IPS-18a (cell line): ENCODE measurements around the gene DNAJB2.

Source experiments
- H3K27ac ChIP-seq: one replicate; pipeline ENCODE4 v1.5.1; 2013; ENCODE audit warnings: low read length
- H3K27me3 ChIP-seq: one replicate; pipeline ENCODE4 v1.6.1; 2013; ENCODE audit warnings: mild to moderate bottlenecking, low read length; ENCODE audit not compliant: control insufficient read depth, insufficient read depth
- H3K36me3 ChIP-seq: one replicate; pipeline ENCODE4 v1.6.1; 2013; ENCODE audit warnings: low read depth, low read length; ENCODE audit not compliant: control insufficient read depth
- H3K4me1 ChIP-seq: one replicate; pipeline ENCODE4 v1.6.1; 2013; ENCODE audit warnings: low read depth, low read length; ENCODE audit not compliant: control insufficient read depth
- H3K4me3 ChIP-seq: one replicate; pipeline ENCODE4 v1.5.1; 2013; ENCODE audit warnings: low read length
- H3K9ac ChIP-seq: one replicate; pipeline ENCODE4 v1.6.1; 2013; ENCODE audit warnings: mild to moderate bottlenecking, low read length, moderate library complexity
- H3K9me3 ChIP-seq: one replicate; pipeline ENCODE4 v1.6.1; 2013; ENCODE audit warnings: low read depth, low read length; ENCODE audit not compliant: control insufficient read depth

Gene DNAJB2

GRCh38 chr2:219266232-219266631, 12.9 kb upstream of the DNAJB2 start:
- Histone ChIP-seq H3K9me3 (no peaks in the 10 kb centered on the region), H3K27ac (no peak overlapping the region), H3K4me3 (no peak overlapping the region), H3K27me3 (peaks cover 6% of the 10 kb centered on the region), H3K9ac (no peak overlapping the region), H3K4me1 (no peaks in the 10 kb centered on the region), H3K36me3 (no peaks in the 10 kb centered on the region)

GRCh38 chr2:219266886-219267285, 12.3 kb upstream of the DNAJB2 start:
- Histone ChIP-seq H3K36me3 (no peaks in the 10 kb centered on the region), H3K9ac (no peak overlapping the region), H3K4me3 (no peak overlapping the region), H3K9me3 (no peaks in the 10 kb centered on the region), H3K27me3 (no peaks in the 10 kb centered on the region), H3K4me1 (no peaks in the 10 kb centered on the region), H3K27ac (no peak overlapping the region)

GRCh38 chr2:219268294-219268693, 10.9 kb upstream of the DNAJB2 start:
- Histone ChIP-seq H3K9ac (no peak overlapping the region), H3K4me3 (no peak overlapping the region), H3K4me1 (no peaks in the 10 kb centered on the region), H3K27me3 (no peaks in the 10 kb centered on the region), H3K36me3 (no peaks in the 10 kb centered on the region), H3K27ac (no peak overlapping the region), H3K9me3 (no peaks in the 10 kb centered on the region)

GRCh38 chr2:219269362-219270054, 9.7 kb upstream of the DNAJB2 start:
- Histone ChIP-seq H3K4me3 (no peak overlapping the region), H3K9me3 (no peaks in the 10 kb centered on the region), H3K27me3 (no peaks in the 10 kb centered on the region), H3K4me1 (peaks cover 5% of the 10 kb centered on the region), H3K9ac (no peak overlapping the region), H3K27ac (no peak overlapping the region), H3K36me3 (no peaks in the 10 kb centered on the region)

GRCh38 chr2:219270055-219270372, 9.2 kb upstream of the DNAJB2 start:
- no peaks in the 10 kb centered on the region for H3K36me3 ChIP-seq
- no peaks in the 10 kb centered on the region for H3K9me3 ChIP-seq
- no peak overlapping the region for H3K4me3 ChIP-seq
- no peak overlapping the region for H3K27ac ChIP-seq
- peaks cover 10% of the 10 kb centered on the region for H3K4me1 ChIP-seq
- no peak overlapping the region for H3K9ac ChIP-seq
- no peaks in the 10 kb centered on the region for H3K27me3 ChIP-seq

GRCh38 chr2:219271021-219271420, 8.1 kb upstream of the DNAJB2 start:
- H3K4me1 ChIP-seq = peaks cover 10% of the 10 kb centered on the region
- H3K27ac ChIP-seq = no peak overlapping the region
- H3K27me3 ChIP-seq = no peaks in the 10 kb centered on the region
- H3K36me3 ChIP-seq = no peaks in the 10 kb centered on the region
- H3K4me3 ChIP-seq = no peak overlapping the region
- no peak overlapping the region for H3K9ac ChIP-seq
- H3K9me3 ChIP-seq = no peaks in the 10 kb centered on the region

- H3K4me3 ChIP-seq = no peak overlapping the region
- H3K27me3 ChIP-seq = no peaks in the 10 kb centered on the region
- H3K27ac ChIP-seq = no peak overlapping the region
- H3K9me3 ChIP-seq = no peaks in the 10 kb centered on the region
- H3K36me3 ChIP-seq = no peaks in the 10 kb centered on the region
- peaks cover 12% of the 10 kb centered on the region for H3K4me1 ChIP-seq
- H3K9ac ChIP-seq = no peak overlapping the region
Measured at GRCh38 chr2:219272356-219272755, 6.8 kb upstream of the DNAJB2 start.

- H3K9ac ChIP-seq = no peak overlapping the region
- H3K27me3 ChIP-seq = no peaks in the 10 kb centered on the region
- no peak overlapping the region for H3K4me3 ChIP-seq
- H3K36me3 ChIP-seq = no peaks in the 10 kb centered on the region
- no peak overlapping the region for H3K27ac ChIP-seq
- peaks cover 16% of the 10 kb centered on the region for H3K4me1 ChIP-seq
- no peaks in the 10 kb centered on the region for H3K9me3 ChIP-seq
Measured at GRCh38 chr2:219272995-219273394, 6.2 kb upstream of the DNAJB2 start.

GRCh38 chr2:219273937-219274336, 5.2 kb upstream of the DNAJB2 start:
- Histone ChIP-seq H3K36me3 (no peaks in the 10 kb centered on the region), H3K4me1 (peaks cover 25% of the 10 kb centered on the region), H3K4me3 (no peak overlapping the region), H3K9me3 (no peaks in the 10 kb centered on the region), H3K27me3 (no peaks in the 10 kb centered on the region), H3K9ac (no peak overlapping the region), H3K27ac (no peak overlapping the region)

- Histone ChIP-seq H3K9ac (no peak overlapping the region), H3K27ac (no peak overlapping the region), H3K9me3 (no peaks in the 10 kb centered on the region), H3K4me1 (peaks cover 25% of the 10 kb centered on the region), H3K36me3 (no peaks in the 10 kb centered on the region), H3K27me3 (no peaks in the 10 kb centered on the region), H3K4me3 (no peak overlapping the region)
Measured at GRCh38 chr2:219274361-219274921, 4.7 kb upstream of the DNAJB2 start.

- Histone ChIP-seq H3K27ac (no peak overlapping the region), H3K27me3 (no peaks in the 10 kb centered on the region), H3K4me3 (peak overlapping the region; percentile 57), H3K36me3 (no peaks in the 10 kb centered on the region), H3K9ac (no peak overlapping the region), H3K9me3 (no peaks in the 10 kb centered on the region), H3K4me1 (peaks cover 31% of the 10 kb centered on the region)
Measured at GRCh38 chr2:219277703-219278654, 1.2 kb upstream of the DNAJB2 start.
